NCI-H1048 (cell line): ENCODE data around the gene PPARA.

Experiments
- DNase-seq: peaks from one replicate; lab custom pipeline; 2025; lab: John Stamatoyannopoulos, UW

The PPARA gene

GRCh38 chr22:46275455-46276122 lies 125.3 kb downstream of the PPARA start:
- no peak for DNase-seq

DNA sequence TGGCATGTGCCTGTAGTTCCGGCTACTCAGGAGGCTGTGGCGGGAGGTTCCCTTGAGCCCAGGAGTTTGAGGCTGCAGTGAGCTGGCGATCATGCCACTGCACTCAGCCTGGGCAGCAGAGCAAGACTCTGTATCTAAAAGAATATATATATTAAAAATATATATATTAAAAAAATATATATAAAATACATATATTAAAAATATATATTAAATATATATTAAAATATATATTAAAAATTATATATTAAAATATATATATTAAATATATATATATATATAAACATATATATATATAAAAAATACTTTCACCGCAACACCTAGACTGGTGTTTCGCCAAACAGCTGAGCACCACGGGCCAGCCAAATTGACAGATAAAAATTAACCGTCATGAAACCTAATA lies 126.2 kb downstream of the PPARA start:
- no peak for DNase-seq

- no peak for DNase-seq
Measured at GRCh38 chr22:46278656-46279645, 128.6 kb downstream of the PPARA start.

DNA sequence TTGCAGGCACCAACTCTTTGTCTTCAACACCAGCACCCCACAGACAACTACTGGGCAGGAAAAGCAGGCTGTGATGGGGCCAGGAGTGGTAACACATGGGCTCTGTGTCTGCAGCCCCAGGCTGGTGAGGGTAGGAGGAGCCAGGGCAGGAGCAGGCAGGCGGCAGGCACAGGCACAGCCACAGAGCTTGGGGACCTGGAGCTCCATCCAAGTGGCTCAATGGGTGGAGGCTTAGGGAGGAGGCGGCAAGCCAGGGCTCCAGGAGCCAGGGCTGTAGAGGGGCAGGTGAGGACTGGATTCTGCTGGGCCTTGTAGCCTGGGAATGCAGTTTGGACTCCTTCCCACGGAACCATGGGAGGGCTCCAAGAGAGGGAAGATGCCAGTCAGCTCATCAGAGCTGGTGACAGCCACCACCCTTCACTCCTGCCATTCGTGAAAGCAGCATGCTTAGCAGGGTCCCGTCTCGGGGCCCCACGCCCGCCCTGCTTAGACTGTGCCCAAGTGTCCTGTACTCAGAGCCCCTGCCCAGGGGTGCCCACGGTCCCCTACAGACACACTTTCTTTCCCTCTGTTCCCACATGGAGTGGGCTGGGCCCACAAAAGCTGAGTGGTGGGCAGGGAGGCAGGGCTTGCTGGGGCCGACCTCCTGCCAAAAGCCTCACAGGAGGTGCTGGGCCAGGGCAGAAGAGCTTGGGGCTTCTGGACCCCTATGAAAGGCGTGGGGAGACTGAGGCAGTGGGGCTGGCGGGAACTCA lies 129.9 kb downstream of the PPARA start:
- no peak for DNase-seq

DNA sequence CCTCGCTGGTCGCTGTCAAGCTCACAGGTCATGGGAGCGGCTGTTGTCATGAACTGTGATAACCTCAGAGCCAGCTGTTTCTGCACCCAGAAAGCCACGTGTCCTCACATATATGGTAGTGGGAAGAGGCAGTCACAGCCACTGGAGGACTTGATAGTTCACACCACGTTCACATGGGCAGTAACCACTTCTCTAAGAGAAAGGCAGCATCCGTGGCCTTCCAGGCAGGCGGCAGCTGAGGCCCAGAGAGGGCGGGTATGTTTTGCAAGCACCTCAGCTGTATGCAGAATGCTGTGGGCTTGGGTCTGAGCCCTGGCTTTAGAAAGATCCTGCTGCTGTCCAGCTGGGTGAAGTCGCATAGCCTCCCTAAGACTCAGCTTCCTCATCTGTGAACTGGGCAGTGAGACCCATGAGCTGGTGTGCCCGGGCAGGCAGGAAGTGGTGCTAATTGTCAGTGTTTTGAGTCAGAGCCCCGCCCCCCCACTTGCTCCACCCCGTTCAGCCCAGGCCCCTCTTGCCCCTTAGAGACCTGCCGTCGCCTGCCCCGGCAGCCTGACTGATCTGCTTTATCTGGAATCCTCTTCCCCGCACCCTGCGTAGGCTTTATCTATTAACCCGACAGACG lies 130.8 kb downstream of the PPARA start:
- no peak for DNase-seq

- DNase-seq, result no peak
Measured at GRCh38 chr22:46281866-46282678, 131.7 kb downstream of the PPARA start.

- no peak for DNase-seq
Measured at GRCh38 chr22:46286006-46286405, 135.7 kb downstream of the PPARA start.

GRCh38 chr22:46286941-46287872 lies 136.9 kb downstream of the PPARA start:
- no peak for DNase-seq

DNA sequence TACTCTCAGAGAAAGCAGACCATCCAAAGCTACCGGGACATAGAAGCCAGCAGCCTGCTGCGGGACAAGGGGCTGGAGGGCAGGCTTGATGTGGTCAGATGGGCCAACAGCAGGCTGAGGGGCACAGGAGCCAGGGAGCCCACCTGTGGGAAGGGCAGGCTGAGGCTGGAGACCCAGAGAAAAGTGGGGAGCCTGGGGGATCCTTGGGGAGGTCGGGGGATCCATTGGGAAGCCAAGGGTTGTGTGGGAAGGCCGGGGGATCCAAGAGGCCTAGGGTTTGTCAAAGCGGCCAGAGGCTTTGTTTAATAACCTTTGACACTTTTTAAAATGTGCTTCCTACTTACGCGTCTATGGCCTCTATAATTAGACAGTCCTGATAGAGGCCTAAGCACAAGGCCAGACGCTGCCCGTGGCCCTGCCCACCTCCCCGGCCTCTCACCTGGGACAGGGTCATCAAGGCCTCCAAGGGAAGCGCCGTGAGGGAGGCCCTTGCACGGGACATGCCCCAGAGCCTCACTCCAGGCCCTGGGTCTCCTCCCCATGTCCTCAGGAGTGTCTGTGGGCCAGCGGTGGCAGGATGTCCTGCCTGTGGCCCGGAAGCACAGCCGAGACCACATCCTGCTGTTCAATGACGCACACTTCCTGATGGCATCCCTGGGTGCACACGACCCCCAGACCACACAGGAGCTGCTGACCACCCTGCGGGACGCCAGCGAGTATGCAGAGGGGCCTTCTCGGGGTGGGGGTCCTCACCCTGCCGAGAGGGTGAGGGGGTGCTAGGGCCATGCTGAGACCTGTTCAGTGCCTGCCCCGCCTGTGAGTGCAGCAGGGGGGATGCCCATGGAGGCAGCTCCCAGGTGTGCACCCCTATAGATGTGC lies 137.8 kb downstream of the PPARA start:
- DNase-seq, result no peak

- no peak for DNase-seq
Measured at GRCh38 chr22:46288846-46289243, 138.5 kb downstream of the PPARA start.

- DNase-seq, result no peak
Measured at GRCh38 chr22:46289244-46289891, 139.0 kb downstream of the PPARA start.

DNA sequence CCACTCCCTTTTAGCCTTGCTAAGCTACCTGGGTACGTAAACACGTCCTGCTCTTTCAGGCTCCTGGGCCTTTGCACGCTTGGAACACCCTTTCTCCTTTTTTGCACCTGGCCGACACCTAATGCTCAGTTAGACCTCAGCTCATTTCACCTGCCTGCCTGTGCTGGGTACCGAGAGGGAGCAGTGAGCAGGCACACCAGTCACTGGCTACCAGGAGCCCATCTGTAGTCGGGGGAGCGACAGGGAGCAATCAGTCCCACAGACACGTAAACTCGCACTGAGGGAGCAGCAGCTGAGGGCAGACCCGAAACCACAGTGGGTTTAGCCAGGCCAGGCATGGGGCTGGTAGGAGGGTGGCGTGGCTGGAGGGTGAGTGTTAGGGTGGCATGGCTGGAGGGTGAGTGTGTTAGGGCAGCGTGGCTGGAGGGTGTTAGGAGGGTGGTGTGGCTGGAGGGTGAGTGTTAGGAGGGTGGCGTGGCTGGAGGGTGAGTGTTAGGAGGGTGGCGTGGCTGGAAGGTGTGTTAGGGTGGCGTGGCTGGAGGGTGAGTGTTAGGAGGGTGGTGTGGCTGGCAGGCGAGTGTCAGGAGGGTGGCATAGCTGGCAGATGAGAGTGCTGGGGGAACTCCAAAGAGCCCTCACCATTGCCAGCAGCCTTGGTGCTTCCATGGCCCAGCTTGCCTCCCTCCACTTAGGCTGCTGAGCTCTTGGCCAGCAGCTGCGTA lies 140.0 kb downstream of the PPARA start:
- no peak for DNase-seq

DNA sequence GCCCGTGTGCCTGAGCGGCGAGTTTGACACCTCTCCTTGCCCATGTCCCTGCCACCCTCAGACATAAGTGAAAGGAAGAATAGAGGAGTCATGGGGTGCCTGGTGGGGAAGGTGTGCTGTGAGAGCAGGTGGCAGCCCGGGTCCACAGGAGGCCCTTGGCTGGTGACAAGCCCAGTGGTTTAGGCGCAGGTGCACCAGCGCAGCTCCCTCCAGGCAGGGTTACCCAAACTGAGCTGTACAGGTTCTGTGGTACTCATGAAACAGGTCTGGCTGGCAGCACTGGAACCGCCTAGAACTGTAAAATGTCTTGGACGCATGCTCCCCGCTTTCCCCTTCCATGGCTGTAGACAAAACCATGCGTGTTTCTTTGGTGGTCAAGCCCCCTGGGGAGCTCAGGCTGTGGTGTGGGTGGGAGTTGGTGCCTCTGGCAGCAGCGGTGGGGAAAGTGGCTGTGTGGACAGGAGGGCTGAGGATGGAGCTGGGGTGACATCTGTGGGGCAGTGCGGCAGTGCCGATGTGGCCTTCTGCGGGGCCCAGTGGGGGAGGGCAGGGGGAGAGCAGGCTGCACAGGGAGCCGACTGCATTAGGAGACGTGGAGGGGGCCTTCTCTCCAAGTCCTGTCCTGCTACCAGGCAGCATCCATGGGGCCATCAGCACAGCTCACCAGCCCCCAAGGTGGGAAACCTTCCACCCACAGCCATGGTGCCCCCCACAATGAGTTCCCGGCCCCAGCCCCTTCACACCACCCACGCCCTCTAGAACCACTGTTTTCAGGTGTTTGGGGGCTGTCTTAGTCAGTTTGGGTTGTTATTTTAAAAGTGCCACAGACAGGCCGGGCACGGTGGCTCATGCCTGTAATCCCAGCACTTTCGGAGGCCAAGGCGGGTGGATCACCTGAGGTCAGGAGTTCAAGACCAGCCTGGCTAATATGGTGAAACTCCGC lies 140.8 kb downstream of the PPARA start:
- DNase-seq, result no peak

GRCh38 chr22:46292173-46292572 lies 141.8 kb downstream of the PPARA start:
- no peak for DNase-seq

DNA sequence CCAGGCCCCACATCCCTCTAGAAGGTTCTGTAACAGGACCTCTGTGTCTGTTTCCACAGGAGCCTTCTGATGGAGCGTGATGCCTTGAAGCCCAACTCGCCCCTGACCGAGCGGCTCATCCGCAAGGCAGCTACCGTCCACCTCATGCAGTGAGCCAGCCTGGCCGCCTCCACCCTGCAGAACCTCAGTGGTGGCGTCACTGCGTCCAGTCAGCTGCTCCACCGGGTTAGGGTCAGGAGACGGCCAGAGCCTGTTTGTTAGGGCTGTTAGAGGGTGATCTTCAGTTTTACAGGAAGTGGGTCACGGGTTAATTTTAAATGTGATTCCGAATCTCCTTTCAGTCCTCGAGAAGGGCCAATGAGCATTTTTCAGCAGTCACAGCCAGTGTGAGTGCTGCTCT lies 142.4 kb downstream of the PPARA start:
- DNase-seq, result no peak
